Suprapubic skin (tissue), 4 donors: ENCODE data around the gene IER5. TPM values are rescaled to one million over a fixed set of nuclear protein-coding genes. Genes with fewer than 3 reads are reported as not detected.
A peak's percentile ranks its signal among the peaks of the same experiment; 100 is the strongest.

Experiments
- DNase-seq, 2 donors: peaks; one replicate each; pipeline ENCODE4 v3.0.0-alpha.2; 2019; ENCODE audit warnings: low spot score in 2 of 2
- H3K27ac ChIP-seq: fragments of 200-600 bp; sonication (generic); one replicate; pipeline ENCODE4 v1.5.1; 2019
- H3K27me3 ChIP-seq: fragments of 200-600 bp; sonication (generic); one replicate; pipeline ENCODE4 v1.5.1; 2019
- H3K36me3 ChIP-seq: fragments of 200-600 bp; sonication (generic); one replicate; pipeline ENCODE4 v1.5.1; 2019
- H3K4me1 ChIP-seq: fragments of 200-600 bp; sonication (generic); one replicate; pipeline ENCODE4 v1.5.1; 2019
- H3K4me3 ChIP-seq: fragments of 200-600 bp; sonication (generic); one replicate; pipeline ENCODE4 v1.5.1; 2019; ENCODE audit warnings: mild to moderate bottlenecking
- H3K9me3 ChIP-seq: fragments of 200-600 bp; sonication (generic); one replicate; pipeline ENCODE4 v1.5.1; 2019
- EP300 ChIP-seq: sonication (generic); formaldehyde crosslinking; IDR thresholded peaks from one replicate; pipeline ENCODE4 v1.6.1; 2017; ENCODE audit warnings: antibody characterized with exemption
- POLR2A ChIP-seq, 2 donors: fragments of 450-650 bp; IDR thresholded peaks; one replicate each; pipeline ENCODE4 v1.6.1; 2017; ENCODE audit warnings: antibody characterized with exemption in 2 of 2, mild to moderate bottlenecking in 2 of 2, moderate library complexity in 2 of 2
- POLR2AphosphoS5 ChIP-seq, 3 donors: sonication (generic); formaldehyde crosslinking; IDR thresholded peaks; one replicate each; pipeline ENCODE4 v1.6.1; 2017; ENCODE audit warnings: antibody characterized with exemption in 3 of 3
- WGBS: methylation state at CpG from one replicate; pipeline ENCODE4 v1.1.5; 2018; 5-methylcytosine and 5-hydroxymethylcytosine counted together
- total RNA-seq, 4 donors: library from RNA; depleted of rRNA; stranded (reverse); fragments of >200 nt; gene quantifications; one replicate each; pipeline ENCODE4 v1.1.0, GENCODE V29; 2016
- TF ChIP-seq, protein P1 (sequence below), 2 donors: fragments of 200-600 bp in 1 of 2; fragments of 450-650 bp in 1 of 2; sonication (generic) in 1 of 2; IDR thresholded peaks; one replicate each; pipeline ENCODE4 v1.5.1; 2016 to 2019; ENCODE audit warnings: antibody characterized with exemption in 2 of 2, mild to moderate bottlenecking in 1 of 2, moderate library complexity in 1 of 2

IER5 gene
- total RNA-seq, 4 donors from 2014 or later = 11.3 to 30.4 (median 24.4) TPM

- H3K9me3 ChIP-seq = no peaks in the 10 kb centered on the region
- H3K27ac ChIP-seq = peak overlapping the region; percentile 72
- H3K27me3 ChIP-seq = no peaks in the 10 kb centered on the region
- no peak for DNase-seq
- TF ChIP-seq, protein P1, sequence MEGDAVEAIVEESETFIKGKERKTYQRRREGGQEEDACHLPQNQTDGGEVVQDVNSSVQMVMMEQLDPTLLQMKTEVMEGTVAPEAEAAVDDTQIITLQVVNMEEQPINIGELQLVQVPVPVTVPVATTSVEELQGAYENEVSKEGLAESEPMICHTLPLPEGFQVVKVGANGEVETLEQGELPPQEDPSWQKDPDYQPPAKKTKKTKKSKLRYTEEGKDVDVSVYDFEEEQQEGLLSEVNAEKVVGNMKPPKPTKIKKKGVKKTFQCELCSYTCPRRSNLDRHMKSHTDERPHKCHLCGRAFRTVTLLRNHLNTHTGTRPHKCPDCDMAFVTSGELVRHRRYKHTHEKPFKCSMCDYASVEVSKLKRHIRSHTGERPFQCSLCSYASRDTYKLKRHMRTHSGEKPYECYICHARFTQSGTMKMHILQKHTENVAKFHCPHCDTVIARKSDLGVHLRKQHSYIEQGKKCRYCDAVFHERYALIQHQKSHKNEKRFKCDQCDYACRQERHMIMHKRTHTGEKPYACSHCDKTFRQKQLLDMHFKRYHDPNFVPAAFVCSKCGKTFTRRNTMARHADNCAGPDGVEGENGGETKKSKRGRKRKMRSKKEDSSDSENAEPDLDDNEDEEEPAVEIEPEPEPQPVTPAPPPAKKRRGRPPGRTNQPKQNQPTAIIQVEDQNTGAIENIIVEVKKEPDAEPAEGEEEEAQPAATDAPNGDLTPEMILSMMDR (IDR thresholded peaks at IDR 0.05) = no peak
- no peak for TF ChIP-seq POLR2A (IDR thresholded peaks at IDR 0.05)
- TF ChIP-seq POLR2AphosphoS5 (IDR thresholded peaks at IDR 0.05) = no peak
- no peak for TF ChIP-seq EP300
- H3K36me3 ChIP-seq = no peaks in the 10 kb centered on the region
- peaks cover 56% of the 10 kb centered on the region for H3K4me1 ChIP-seq
- H3K4me3 ChIP-seq = no peak overlapping the region
- 78% methylated on average over 3 of the region's 3 CpGs for WGBS
These were observed 28.4 kb downstream of the IER5 start for GRCh38 chr1:181116819-181117390.

DNA sequence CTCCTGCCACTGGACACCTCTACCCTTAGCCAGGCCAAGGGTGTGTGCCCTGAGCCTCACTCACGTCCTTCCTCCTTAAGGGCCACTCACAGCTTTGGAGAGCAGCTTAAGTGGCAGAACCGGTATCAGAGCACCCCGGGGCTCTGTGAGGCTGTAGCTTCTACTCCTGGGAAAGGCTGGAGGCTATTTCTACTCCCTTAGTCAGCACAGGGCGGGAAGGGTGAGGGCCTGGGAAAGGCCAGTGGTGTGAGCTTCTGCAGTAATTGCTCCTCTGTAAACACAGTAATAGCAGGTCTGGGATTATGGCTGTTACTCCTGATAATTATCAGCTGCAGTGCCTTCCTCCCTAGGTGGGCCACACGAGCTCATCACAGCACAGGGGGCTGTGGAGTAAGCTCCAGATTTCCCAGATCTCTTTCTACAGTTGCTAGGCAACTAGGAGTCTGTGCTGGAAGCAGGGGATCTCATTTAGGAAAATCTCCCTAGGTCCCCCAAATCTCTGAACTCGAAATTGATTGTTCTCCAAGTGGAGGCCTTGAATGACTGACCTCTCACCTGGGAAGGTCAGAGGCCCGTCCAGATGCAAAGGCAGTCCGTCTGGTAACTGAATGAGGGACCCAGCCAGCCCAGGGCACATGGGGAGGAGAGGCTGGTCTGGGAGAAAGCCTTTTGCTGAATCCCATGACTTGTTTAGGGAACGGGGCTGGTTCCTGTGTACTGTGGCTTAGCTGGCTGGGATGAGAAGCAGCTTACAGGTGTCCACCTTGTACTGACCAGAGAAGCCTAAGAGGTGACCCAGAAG lies 29.3 kb downstream of the IER5 start:
- H3K27me3 ChIP-seq = no peaks in the 10 kb centered on the region
- H3K27ac ChIP-seq = peak overlapping the region; percentile 72
- DNase-seq = no peak

DNA sequence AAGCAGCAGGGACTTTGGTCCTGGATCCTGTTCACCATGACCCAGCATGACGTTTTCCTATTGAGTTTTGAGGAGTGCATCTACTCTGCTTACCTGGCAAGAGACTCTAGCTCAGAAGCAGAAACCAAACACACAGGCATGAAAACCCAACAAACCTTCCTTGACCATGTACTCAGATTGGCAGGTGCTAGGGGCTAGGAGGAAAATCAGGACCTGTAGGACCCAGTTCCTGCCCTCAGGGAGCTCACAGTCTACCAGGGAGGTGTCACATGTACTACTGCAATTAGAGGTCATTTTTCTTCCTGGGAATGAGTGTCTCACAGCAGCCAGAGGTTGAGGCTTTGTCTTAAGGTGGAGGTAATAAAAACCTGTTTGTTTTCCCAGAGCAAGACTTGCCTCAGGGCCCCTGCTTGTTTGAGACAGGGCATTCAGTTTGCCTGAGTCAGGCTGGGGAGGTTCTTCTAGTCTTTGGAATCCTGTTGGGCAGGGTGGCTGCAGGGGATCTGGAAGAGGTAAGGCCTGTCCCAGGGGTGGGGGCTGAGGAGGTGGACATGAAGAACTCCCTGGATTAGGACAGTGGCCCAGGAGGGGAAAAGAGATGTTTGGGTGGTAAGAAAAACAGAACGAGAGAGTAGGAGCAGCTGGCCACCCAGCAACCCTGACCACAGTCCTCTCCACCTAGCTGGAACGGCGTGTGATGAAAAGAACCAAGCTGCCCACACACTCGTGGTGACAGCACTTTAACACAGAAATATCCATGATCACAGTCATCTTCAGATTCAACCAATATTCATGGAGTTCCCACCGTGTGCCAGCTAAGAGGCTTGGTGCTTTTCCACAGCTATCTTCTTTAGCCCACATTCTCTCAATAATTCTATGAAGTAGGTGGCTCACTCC lies 30.8 kb downstream of the IER5 start:
- no peak for TF ChIP-seq POLR2AphosphoS5 (IDR thresholded peaks at IDR 0.05)
- TF ChIP-seq EP300 = no peak
- no peak for TF ChIP-seq POLR2A (IDR thresholded peaks at IDR 0.05)
- TF ChIP-seq, protein P1 (IDR thresholded peaks at IDR 0.05) = no peak
- no peaks in the 10 kb centered on the region for H3K36me3 ChIP-seq
- H3K4me1 ChIP-seq = peaks cover 48% of the 10 kb centered on the region
- 72% methylated on average over 6 of the region's 6 CpGs for WGBS
- H3K4me3 ChIP-seq = no peak overlapping the region
- H3K27me3 ChIP-seq = no peaks in the 10 kb centered on the region
- H3K9me3 ChIP-seq = no peaks in the 10 kb centered on the region
- H3K27ac ChIP-seq = peak overlapping the region; percentile 72
- peak in 1 of 2 donors; percentile 84 for DNase-seq

More for the DNA sequence above, 29.3 kb downstream of the IER5 start:
- TF ChIP-seq POLR2A (IDR thresholded peaks at IDR 0.05) (no peak), POLR2AphosphoS5 (IDR thresholded peaks at IDR 0.05) (no peak), EP300 (no peak)
- TF ChIP-seq, protein P1 (IDR thresholded peaks at IDR 0.05) = no peak
- H3K36me3 ChIP-seq = no peaks in the 10 kb centered on the region
- H3K9me3 ChIP-seq = no peaks in the 10 kb centered on the region
- H3K4me1 ChIP-seq = peaks cover 55% of the 10 kb centered on the region
- 61% methylated on average over 5 of the region's 9 CpGs for whole genome bisulfite sequencing
- no peak overlapping the region for H3K4me3 ChIP-seq

- Histone ChIP-seq H3K27ac (no peak overlapping the region), H3K27me3 (no peaks in the 10 kb centered on the region), H3K4me3 (no peak overlapping the region), H3K36me3 (no peaks in the 10 kb centered on the region), H3K9me3 (no peaks in the 10 kb centered on the region), H3K4me1 (peaks cover 48% of the 10 kb centered on the region)
- 73% methylated on average over 2 of the region's 2 CpGs for WGBS
- TF ChIP-seq EP300 = no peak
- TF ChIP-seq, protein P1 (IDR thresholded peaks at IDR 0.05) = no peak
- TF ChIP-seq POLR2AphosphoS5 (IDR thresholded peaks at IDR 0.05) = no peak
- no peak for TF ChIP-seq POLR2A (IDR thresholded peaks at IDR 0.05)
- DNase-seq = no peak
These were observed 32.4 kb downstream of the IER5 start for GRCh38 chr1:181120924-181121323.
